ENCODE measurements around the gene TBCD.

TBCD gene

DNA sequence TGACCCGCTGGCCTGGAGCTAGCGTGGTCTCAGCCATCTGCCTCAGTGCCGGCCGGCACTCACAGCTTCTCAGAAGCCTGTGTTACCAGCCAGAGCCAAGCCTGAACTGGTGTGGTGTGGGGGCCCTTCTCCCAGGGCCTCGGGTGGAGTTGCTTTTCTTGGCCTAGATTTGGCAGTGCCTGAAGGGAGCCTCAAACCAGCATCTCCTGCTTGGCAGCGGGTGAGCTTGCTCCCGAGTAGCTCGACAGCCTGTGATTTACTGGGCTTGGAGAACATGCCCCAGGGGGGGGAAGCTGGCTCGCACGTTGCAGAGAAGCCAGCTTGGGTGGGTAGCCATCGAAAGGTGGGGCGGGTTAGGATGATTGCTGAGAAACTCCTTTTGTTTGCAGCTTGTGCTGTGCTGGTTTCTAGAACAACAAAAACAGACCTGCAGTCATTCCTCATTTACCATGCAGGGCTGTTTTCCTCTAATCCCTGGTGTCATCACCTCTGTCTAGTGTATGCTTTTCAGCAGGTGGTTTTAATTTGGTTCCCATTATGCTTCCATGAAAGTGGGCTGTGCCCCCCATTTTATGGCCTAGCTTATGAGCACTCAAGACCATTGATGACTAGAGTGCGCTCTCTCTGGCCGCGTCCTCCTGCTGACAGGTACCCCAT, 42.2 kb downstream of the TBCD start:
- no peak for DNase-seq

DNA sequence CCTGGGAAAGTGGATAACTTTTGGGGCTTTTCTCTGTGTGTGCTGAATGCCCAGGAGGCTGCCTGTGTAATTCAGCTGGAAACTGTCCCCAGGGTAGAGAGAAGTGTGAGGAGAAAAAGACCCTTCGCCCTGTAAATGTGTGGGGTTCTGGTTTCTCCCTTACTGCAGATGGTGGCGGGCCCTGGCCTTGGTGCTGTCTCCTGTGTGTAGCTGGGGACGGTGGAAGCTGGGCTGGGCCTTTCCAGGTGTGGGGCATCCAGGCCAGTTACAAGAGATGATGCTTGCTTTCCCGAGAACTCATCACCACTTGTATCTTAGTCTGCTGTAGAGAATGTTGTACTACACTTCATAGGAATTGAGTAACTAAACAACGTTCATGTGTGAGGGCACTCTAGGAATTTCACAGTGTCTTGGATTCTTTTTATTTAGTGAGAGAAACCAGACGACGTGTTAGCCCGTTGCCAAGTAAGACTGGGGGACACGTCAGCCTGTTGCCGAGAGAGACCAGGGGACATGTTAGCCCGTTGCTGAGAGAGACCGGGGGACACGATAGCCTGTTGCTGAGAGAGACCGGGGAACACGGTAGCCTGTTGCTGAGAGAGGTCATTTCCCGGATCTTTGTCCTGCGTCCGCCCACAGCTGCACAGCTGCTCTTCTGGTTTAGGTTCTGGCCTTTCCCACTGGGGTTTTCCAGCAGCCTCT, 43.1 kb downstream of the TBCD start:
- no peak for DNase-seq

DNA sequence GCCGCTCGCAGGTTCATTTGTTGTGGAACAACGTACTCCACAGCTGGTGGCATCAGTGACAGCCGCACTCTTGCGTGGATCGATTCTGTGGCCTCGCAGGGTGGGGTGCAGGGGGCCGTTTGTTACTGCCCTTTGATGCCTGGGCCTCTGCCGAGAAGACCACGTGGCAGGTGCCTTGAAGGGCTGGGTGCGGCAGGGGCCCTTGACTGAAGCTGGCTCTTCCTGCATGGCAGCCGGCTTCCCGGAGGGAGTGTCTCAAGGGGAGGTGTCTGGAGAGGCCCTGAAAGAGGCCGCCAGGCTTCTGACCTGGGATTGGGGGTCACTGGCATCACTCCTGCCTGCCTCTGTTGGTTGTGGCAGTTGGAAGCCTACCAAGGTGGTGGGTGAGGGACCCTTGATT, 43.8 kb downstream of the TBCD start:
- no peak for DNase-seq

DNA sequence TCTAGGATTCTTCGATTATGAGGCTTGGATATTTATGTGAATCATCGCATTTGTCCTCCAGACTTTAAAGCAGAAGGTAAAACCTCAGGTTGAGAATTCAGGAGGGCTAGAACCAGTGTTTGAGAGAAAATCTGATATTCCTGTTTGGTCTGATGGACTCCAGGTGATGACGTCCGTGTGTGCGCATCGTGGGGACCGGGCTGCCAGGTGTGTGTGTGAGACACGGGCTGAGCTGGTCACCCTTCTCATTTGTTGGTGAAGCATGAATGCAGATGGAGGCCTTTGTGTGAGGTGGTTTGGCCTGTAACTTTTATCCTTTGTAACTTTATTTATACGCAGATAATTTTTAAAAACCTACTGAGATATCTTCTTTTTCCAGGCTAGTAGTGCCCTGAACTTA, 45.2 kb downstream of the TBCD start:
- no peak for DNase-seq

DNA sequence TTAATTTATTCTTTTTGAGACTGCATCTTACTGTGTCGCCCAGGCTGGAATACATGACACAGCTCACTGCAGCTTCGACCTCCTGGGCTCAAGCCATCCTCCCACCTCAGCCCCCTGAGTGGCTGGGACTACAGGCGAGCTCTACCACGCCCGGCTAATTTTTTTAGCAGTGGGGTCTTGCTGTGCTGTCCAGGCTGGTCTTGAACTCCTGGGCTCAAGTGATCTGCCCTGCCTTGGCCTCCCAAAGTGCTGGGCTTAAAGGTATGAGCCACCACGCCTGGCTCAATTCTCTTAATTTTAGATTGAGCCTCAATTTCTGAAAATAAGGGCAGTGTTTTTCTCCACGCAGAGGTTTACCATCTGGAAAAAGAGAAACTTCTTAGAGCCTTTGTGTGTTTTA, 46.9 kb downstream of the TBCD start:
- DNase-seq = no peak

DNA sequence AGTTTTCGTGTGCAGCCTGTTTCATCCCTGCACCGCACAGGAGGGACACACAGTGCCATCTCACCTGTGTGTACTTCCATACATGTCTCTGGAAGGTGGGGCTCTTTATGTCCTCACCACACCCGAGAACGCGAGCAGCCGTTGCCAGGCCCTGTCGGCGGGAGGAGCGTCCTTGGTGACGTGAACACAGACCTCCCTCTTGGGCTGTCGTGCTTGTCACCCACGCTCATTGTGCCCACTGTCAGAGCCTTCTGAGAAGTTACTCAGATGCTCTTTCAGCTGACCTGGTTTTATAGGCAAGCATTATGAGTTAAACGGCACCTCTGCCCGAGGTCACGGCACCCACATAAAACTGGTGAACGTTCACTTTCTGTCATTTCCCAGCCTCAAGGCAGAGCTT, 47.7 kb downstream of the TBCD start:
- no peak for DNase-seq

DNA sequence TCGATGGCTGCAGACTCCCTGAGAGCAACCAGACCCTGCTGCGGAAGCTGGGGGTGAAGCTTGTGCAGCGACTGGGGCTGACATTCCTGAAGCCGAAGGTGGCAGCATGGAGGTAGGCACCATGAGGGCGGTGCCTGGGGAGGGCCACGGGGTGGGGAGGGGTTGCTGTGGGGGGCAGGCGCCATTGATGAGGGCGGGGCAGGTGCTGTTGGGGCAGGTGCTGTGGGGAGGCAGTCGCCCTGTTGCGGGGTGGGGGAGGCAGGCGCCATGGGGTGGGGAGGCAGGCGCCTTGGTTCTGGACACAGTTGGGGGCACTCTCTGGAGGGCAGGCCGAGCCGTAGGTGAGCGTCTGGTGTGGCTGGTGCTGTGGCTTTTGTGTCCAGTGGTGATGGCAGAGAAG, 49.0 kb downstream of the TBCD start:
- no peak for DNase-seq

DNA sequence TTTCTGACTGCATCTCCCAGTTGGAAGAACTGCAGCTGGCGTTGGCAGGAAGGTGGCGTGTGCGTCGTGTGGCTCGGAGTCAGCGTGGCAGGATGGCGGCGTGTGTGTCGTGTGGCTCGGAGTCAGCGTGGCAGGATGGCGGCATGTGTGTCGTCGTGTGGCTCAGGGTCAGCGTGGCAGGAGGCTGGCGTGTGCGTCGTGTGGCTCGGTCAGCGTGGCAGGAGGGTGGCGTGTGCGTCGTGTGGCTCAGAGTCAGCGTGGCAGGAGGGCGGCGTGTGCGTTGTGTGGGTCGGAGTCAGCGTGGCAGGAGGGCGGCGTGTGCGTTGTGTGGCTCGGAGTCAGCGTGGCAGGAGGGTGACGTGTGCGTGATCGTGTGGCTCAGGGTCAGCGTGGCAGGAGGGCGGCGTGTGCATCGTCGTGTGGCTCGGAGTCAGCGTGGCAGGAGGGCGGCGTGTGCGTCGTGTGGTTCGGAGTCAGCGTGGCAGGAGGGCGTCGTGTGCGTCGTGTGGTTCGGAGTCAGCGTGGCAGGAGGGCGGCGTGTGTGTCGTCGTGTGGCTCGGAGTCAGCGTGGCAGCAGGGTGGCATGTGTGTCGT, 49.6 kb downstream of the TBCD start:
- no peak for DNase-seq

DNA sequence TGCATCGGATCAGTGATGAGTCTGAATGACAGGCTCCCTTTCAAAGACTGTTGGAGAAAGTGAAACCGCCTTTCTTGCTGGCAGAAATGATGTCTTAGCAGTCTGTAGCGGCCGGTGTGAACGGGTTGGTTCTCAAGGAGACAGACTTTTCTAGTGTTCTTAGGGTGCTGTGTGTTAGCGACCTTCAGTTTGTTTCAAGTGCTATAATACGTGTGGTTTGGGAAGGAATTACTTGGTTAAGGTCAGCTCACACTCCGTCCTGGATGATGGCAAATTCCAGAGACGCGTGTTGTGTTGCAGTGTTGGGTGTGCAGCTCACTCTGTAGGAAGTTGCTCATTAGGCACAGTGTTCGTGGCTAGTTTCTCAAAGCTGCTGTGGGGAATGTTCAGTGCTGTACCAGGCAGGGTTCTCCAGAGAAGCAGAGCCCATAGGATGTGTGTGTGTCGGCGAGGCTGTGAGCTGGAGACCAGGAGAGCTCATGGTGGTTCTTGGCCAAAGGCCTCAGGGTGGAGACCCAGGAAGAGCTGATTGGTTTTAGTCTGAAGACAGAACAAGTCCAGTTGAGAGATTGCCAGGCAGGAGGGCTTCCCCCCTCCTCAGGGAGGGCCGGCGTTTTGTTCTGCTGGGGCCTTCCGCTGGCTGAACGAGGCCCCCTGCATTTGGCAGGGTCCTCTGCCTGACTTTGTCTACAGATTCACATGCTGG, 50.4 kb downstream of the TBCD start:
- no peak for DNase-seq

DNA sequence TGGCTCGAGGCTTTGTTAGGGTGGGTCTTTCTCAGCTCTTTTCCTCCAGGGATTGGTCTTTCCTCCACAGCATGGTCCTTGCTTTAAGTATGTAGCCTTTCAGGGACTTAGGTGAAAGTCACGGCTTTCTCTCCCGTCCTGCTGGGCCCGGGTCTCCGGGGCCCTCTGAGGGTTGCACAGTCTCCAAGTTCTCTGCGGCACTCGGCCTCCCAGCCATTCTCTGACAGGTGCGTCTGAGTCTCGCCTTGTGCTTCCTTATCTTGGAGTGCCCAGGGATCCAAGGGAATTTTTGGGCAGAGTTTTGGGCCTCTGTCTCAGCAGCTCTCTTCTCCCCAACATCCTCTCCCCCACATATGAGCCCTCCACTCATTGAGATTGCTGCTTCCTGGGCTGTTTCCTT, 51.3 kb downstream of the TBCD start:
- DNase-seq = no peak

DNA sequence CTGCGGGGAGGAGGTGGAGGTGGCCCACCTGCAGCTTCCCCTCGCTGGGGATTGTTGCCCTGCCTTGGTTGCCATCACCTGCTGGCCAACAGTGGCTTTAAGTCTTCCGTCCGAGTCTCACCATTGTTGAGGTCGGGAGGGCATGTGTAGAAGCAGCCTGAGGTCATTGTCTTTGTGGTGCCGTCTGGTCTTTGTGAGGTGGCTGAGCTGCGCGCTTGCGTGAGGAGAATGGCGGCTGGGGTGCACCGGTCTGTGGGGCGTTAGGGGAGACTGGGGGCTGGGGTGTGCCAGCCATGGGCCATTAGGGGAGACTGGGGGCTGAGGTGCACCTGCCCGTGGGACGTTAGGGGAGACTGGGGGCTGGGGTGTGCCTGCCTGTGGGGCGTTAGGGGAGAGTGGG, 51.7 kb downstream of the TBCD start:
- DNase-seq = no peak

DNA sequence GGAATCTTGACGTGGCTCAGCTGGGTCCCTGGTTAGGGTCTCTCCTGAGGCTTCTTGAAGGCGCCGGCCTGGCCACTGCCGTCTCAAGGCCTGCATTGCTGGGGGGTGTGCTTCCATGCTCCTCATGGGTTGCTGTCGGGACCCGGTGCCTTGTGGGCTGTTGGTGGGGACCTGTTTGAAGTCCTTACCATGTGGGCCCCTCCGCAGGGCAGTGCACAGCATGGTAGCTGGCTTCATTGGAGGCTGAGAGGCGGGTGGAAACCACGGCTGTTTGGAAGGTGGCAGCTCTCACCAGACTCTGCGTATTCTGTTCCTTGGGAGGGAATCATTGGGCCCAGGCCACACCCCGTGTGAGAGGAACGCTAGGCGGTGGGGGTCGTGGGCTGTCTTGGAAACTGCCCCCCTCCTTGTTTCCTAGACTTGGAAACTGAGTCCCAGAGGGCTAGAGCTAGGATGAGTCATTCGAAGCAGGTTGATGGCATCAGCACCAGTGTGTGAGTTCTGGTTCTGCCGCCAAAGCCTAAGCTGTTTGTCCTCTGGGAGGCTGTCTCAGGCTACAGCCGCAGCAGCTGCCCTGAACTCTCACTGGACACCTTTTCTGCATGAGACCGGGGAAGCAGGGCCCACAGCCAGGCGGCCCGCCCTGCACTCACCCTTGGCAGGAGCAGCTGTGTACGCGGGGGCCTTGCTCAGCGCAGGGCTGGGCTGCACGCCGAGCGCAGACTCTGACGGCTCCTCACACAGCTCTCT, 52.8 kb downstream of the TBCD start:
- no peak for DNase-seq

DNA sequence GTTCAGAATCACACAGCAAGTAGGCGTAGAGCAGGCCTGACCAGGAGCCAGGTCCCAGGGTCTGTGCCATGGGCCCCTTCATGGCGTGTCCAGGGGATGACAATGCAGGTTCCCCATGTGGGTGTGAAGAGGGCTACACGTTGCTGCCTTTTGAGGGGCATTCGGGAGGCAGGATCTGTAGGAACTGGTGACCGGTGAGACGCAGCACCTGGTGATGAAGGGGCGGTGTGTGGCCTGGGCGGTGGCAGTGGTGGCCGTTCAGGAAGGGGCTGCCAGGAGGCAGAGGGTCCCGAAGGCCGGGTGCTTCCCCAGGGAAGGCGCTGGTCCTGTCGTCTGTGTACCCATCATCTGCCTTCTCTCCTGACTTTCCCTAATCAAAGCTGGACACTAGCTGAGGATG, 53.4 kb downstream of the TBCD start:
- DNase-seq = no peak

DNA sequence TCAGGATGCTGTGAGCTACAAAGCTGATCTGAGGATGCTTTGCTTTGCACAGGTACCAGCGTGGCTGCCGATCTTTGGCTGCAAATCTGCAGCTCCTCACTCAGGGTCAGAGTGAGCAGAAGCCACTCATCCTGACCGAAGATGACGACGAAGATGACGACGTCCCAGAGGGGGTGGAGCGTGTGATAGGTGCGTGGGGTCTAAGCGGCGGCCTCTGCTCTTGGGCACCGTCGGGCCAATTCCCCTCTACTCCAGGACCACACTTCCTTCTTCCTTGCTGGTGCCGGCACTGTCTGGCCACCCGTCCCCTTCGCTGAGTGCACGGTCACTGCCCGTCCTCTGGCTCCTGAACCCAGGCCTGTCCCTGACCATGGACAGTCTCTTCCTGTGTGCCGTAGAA, 54.0 kb downstream of the TBCD start:
- DNase-seq = no peak

DNA sequence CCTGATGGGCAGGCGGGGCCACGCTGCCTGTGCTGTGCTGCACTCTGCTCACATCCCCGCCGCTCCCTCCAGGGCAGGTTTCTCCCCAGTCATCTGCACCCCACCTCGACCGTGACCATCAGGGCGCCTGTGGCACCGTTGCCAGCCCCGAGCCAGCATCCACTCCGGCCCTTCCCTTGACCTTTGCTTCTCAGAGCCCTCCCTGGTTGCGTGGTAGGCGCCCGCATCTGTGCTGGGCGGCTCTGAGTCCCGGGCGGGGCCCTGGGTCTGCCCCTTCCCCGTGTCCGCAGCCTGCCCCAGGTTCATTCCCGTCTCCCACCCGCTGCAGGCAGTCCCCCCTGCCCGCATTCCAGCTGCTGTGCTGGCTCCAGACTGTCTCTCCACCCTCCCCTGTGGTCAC, 54.8 kb downstream of the TBCD start:
- no peak for DNase-seq

DNA sequence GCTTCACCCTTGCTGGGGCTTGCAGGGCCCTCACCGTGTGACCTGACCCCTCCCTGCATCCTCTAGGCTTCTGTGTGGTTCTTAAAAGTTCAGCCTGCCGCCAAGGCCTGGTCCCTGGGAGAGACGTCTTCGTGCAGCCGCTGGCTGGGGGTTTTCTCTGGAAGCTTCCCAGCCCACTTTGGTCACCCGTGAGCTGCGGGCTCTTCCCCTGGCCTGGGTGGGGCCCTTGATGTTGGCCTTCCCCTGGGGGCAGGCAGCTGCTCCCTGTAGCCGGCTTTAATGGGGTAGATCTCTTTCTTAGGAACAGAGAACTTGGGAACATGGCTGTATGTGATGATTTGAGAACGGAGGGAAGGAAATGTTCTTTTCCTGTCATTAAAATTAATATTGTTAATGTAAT, 55.2 kb downstream of the TBCD start:
- no peak for DNase-seq

DNA sequence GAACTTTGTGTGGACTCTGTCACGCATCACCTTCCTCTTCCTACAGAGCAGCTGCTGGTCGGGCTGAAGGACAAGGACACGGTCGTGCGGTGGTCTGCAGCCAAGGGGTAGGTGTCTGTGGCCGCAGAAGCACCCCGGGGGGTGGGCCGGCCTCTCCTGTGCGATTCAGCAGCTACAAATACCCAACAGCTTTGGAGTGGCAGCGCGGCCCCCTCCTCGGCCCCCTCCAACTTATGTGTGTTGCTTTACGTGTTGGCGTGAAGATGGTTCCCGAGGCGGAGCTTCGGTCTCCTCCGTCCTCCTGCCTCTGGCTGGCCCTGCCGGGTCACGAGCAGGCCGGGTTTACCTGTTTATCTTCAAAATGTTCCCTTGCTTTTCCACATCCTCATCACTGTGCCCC, 55.7 kb downstream of the TBCD start:
- DNase-seq = no peak

DNA sequence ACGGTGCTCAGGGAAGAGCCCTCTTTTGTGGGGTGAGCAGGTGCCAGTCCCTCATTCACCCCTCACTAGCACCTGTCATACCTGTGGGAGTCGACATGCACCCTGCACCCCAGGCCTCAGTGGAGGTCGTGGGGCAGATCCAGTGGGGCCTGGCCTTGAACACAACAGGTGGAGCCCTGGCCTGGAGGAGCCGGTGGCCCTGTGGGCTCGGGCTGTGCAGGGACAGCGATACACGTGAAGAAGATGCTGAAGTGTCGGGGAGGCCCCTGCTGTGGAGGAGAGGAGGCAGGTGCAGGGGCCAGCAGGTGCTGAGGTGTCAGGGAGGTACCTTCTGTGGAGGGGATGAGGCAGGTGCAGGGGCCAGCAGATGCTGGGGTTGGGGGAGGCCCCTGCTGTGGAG, 56.1 kb downstream of the TBCD start:
- no peak for DNase-seq

DNA sequence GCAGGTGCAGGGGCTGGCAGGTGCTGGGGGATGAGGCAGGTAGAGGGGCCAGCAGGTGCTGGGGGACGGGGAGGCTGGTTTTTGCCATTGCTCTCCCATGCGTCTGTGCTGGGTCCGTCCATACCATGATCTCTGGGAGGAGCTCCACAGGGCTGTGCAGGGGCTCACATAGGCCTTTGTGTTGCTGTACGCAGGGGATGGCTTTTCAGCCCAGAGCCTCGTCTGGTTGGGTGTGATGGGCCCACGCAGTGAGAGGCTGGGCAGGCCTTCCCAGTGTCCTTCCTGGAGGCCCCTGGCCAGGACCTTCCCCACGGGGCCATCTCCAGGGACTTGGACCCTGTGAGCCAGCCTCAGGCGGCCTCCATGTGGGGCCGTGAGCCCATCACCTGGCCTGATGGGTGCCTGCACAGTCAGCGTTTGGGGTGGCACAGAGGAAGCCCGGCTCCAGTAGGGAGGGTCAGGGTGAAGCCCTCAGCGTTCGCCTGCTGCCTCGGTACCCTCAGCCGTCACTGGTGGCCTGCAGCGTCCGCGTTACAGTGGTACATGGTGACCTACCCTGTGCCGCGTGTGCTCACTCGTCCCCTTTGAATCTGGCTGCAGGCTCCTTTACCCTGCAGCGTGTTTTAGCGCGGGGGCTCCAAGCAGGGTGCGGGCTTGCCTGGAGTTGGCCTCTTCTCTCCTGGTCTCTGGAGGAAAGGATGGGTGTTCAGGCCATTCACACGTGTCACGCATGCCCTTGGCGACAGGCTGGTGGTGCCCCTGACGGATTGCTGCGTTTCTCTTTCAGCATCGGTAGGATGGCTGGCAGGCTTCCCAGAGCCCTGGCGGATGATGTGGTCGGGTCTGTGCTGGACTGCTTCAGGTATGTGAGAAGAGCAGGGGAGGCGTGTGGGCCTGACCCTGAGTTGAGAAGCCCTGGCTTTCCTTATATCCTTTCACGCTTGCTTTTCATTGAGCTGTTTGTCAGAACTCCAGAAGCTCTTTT, 57.3 kb downstream of the TBCD start:
- DNase-seq = no peak

DNA sequence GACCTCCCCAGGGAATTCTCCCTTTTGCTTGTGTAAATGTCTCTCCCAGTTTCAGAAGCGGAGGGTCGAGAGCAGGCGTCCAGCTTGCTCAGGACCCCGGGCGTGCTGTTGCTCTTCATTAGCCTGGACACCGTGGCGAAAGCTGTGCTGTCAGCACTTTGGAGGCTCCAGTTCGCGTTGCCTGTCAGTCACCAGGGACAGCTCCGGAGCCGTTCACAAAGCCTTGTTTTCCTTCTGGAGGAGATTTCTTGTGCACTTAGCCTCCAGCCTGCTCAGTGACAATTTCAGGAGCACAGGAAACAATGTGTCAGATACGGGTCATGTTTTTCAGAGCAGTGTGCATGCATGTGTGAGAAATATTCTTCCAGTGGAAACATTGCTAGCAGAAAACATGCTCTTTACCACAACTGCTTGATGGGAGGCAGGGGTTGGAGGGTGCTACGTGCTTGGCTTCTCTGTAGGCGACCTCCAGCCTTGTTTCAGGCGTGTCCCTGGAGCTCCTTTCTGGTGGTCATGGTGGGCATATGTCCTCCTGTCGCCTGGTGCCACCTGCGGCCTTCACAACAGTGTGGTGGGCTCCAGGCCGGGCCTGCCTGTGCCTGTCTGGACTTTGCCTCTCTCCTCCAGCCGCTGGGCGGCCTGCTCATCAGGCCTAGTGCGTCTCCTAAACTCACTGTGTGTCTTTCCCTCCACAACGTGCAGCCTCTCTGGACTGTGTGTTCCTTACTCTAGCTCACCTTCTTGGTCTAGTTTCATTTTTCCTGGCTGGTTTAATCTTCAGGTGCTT, 59.0 kb downstream of the TBCD start:
- no peak for DNase-seq

DNA sequence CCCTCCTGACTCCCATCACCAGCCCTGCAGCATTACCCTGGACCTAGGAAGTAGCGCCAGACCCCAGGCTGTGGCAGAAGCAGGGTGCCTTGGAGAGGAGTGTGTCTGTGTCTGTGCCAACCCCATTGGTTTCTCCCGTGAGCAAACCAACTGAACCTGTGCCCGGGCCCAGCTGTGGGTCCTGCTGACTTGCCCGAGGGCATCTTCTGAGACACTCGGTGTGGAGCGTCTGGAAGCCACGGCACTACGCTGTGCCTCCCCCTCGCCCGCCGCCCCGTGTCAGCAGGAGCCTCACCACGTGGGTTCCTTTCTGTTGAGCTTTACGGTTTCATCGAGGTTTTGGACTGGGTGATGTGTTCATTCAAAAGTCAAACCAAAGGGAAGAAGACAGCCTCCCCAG, 60.2 kb downstream of the TBCD start:
- no peak for DNase-seq
